A549 treated with Hydrocortisone at 1 μM for 4 hours (cell line): ENCODE data around the gene MBNL3. TPM values are rescaled to one million over a fixed set of nuclear protein-coding genes. Genes with fewer than 3 reads are reported as not detected.

ENCODE experiments used
- total RNA-seq: library from RNA; stranded (reverse); fragments of 200-300 nt; extraction: Qiagen RNA extraction; gene quantifications from 5 replicates; pipeline ENCODE4 v1.2.3, GENCODE V29; 2022

Gene MBNL3
- total RNA-seq: 0.01 to 0.07 TPM in 2 of 5 replicates, not detected in the others

GRCh38 chrX:132488819-132489577 lies at the start of gene MBNL3:
TSS of gene MBNL3 (minus strand) at chrX:132489038. CDS start at chrX:132439611, 49,427 bp downstream.

